NCI-H69 (cell line): ENCODE data around the gene CCDC201.
"Not testable (repeated sequence)": the region's sequence is repeated elsewhere in the genome, so short reads cannot be mapped to it uniquely, and the experiment has no call there.

Experiments used
- DNase-seq: peaks from one replicate; lab custom pipeline; 2025; lab: John Stamatoyannopoulos, UW

The CCDC201 gene

DNA sequence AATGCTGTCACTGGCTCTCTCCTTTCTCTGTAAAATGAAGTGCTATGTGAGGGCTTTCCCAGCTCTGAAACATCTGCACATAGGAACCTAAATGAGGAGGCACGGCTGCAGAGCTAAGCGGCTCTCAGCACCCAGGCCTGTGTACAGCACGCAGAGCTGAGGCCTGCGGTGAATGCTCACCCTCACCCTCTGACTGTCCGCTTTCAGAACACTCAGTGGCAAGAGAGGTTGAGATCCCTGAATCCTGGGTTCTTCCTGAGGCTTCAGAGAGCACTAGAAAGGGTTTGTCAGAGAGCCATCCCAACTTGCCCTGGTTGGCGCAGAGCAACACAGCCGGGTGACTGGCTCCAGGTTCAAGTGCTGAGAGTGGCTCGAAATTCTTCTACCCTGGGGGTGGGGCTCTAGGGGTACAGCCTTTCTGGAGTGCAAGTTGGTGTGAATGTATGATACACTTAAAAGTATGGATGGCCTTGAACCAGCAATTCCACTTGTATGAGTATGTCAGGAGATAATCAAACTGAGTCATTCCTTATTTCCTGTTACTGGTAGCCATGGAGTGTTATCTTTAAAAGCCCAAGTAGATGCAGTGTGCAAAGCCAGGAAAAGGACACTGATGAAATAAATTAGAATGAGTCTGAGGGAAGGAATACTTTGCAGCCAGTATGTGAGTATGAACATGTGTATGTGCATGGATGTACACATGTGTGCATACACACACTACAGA, 1.7 kb upstream of the CCDC201 start:
- no peak for DNase-seq

DNA sequence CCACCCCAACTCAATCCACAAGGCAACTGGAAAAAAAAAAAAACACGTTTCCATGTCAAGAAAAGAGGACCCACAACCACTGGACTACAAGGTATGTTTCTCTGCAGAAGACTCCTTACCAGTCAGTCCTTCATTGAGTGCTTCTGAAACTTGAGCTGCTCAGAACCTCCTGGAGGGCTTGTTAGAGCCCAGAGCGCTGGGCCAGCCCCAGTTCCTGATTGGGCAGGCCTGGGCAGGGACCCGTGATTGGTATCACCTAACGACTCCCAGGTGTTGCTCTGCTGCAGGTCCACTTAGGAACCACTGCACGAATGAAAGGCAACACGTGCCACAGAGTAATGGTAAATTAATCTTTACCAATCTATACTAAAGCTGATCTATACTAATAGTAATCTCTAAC, 473 bp upstream of the CCDC201 start:
- DNase-seq = peak; percentile 27

- peak; percentile 25 for DNase-seq
Measured at GRCh38 chr7:45872116-45873034, 507 bp downstream of the CCDC201 start.

GRCh38 chr7:45869426-45869825, 3.5 kb downstream of the CCDC201 start:
- DNase-seq = no peak

- DNase-seq = no peak
Measured at GRCh38 chr7:45867471-45867870, 5.4 kb downstream of the CCDC201 start.

DNA sequence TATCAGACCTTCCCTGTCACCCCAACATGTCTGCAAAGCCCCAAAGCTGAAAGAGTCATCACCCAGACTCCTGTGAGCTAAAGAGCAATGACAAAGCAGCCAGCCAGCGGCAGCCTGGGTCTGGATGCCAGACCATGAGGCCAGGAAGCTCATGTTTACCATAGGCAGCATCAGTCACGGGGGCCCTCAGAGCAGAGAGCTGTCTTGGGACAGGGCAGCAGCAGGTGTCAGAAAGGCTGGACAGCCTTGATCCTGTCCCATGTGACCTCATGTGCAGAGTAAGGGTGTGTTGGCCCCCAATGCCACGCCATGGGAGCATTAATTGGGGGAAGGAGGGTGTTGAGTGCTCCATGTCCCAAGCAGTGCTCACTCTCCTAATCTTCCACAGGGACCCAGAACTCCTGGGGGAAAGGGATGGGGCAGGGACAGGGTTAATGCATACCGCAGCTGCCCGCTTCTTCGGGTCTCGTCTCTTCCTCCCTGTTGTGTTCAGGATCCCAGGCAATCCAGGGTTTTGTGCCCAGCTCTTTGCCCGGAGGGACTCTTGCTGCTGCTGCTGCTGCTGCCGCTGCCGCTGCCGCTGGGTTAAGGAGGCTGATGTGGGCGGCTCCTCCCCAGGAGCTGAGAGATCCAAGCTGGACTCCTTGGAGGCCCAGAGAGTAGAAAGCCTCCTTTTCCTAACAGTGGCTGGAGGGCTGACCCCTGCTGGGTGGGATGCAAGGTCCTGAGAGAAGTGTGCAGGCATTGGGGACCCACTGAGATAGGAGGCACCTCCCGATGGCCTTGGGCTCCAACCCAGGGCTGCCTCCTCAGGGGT, 7.1 kb downstream of the CCDC201 start:
- DNase-seq = no peak

- DNase-seq = no peak
Measured at GRCh38 chr7:45863715-45864114, 9.2 kb downstream of the CCDC201 start.

- DNase-seq = not testable (repeated sequence)
Measured at GRCh38 chr7:45856888-45857287, 16.0 kb downstream of the CCDC201 start.

DNA sequence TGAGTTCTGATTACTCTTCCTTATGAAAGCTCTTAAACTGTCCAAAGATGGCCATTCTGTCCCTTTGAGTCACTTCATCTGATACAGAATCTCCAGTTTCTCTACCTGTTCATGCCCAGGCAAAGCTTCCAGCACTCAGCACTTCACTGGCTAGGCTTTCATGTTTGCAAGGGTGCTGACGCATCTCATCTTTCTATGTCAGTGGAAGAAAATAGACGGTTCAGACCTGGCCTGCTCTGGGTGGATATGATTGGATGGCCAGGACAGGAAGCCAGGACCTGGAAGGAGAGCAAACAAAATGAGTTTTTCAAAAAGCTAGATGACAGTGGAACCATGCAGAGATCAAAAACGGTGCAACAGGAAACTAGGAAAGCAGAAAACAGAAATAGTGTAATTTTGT, 17.2 kb downstream of the CCDC201 start:
- peak; percentile 58 for DNase-seq

DNA sequence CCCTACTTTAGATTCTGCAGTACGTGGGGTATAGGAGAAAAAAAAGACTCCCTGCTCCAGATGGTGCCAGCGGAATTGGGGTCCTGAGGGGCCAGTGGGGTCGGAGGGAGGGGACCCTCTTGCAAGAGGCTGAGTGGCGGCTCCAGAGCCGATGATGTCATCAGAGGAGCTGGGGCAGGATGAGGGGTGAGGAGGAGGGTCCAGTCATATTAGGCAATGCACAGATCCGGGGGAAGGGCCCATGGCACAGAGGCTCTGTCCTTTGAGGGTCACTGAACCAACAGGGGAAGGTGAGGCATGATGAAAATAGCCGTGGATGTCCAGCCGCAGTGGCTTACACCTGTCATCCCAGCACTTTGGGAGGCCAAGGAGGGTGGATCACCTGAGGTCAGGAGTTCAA, 19.4 kb downstream of the CCDC201 start:
- DNase-seq = not testable (repeated sequence)

DNA sequence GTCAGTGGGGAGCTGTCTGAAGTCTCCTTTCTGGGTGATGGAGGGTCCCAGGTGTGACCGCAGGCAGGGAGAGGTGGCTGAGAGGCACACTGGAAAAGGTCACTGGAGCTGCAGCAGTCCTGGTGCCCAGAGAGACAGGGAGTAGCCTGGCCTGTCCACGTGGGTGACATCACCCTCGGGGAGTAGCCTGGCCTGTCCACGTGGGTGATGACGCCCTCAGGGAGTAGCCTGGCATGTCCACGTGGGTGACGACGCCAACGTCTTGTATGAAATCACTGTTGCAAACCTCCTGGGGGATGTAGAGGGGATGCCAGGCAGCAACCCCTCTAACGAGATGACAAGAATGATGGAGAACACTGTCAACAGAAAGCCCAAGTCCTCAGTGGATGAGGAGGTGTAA, 19.9 kb downstream of the CCDC201 start:
- not testable (repeated sequence) for DNase-seq

- DNase-seq = not testable (repeated sequence)
Measured at GRCh38 chr7:45848734-45849133, 24.1 kb downstream of the CCDC201 start.

- not testable (repeated sequence) for DNase-seq
Measured at GRCh38 chr7:45846536-45846935, 26.3 kb downstream of the CCDC201 start.

DNA sequence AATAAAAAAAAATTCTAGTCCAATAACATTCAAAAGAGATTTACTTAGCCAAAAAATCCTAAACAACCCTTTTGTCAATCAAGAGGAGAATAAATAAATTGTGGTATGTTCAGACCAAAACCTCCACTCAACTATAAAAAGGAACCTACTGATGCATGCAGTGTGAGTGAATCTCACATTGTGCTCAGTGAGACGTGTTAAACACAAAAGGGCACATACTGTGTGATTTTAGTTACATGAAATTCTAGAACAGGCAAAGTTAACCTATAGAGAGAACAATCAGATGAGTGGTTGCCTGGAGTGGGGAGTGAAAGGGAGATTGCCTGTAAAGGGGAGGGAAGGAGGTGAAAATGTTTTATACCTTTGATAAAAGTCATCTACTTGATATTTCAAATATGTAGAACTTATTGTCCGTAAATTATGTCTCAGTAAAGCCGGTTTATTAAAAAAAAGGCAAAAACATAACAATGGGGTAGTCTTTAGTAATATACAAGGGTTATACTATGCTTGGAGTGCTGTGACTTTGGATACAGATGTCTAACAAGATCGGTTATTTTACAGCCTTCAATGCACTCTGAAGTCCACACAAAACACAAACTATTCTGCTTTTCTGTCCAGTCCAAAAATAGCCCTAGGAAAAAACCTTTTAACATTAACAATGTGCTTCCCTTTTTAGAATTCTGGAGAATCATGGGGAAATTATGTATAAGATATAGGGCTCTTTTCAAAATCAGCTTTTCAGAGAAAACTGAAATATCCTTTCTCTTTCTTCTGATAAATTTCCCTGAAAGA, 30.8 kb downstream of the CCDC201 start:
- peak; percentile 20 for DNase-seq

- DNase-seq = not testable (repeated sequence)
Measured at GRCh38 chr7:45838852-45839251, 34.0 kb downstream of the CCDC201 start.

DNA sequence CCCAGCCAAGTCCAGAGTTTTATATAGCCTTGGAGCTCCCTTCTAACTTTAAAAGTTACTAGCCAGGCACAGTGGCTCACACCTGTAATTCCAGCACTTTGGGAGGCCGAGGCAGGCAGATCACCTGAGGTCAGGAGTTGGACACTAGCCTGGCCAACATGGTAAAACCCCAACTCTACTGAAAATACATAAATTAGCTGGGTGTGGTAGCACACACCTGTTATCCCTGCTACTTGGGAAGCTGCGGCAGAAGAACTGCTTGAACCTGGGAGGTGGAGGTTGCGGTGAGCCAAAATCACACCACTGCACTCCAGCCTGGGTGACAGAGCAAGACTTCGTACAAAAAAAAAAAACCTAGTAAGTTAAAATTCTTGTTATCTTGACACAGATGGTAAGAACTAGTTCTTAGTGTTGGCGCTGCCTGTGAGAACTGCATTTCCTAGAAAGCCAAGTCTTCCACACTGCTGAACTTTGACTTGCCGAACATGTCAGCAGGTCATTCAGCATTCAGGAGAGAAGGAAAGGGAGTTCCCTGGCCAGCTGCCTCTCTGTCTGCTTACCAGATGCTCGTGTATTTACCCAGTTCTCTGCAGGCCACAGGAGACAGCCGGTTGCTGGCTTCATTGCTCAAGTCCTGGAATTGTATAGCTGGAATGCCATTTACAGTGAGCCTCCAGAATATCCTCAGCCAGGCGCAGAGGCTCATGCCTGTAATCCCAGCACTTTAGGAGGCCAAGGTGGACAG, 40.3 kb downstream of the CCDC201 start:
- peak; percentile 38 for DNase-seq

- DNase-seq = not testable (repeated sequence)
Measured at GRCh38 chr7:45829846-45830245, 43.0 kb downstream of the CCDC201 start.

GRCh38 chr7:45827731-45828130, 45.2 kb downstream of the CCDC201 start:
- not testable (repeated sequence) for DNase-seq

DNA sequence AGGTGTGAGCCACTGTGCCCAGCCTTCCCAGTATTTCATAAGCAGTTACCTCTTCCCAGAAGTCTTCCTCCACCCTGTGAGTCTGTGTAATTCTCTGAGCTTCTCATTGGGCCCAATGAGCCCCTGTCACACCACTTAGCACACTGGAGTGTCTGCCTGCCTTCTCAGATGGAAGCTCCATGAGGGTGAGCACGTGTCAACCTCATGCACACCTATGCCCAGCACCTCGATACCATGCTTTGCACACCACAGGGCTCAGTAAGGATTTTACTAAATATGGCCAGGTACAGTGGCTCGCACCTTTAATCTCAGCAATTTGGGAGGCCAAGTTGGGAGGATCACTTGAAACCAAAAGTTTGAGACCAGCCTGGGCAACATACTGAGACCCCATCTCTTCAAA, 46.3 kb downstream of the CCDC201 start:
- not testable (repeated sequence) for DNase-seq

GRCh38 chr7:45818763-45819162, 54.1 kb downstream of the CCDC201 start:
- DNase-seq = not testable (repeated sequence)

GRCh38 chr7:45817913-45818312, 55.0 kb downstream of the CCDC201 start:
- DNase-seq = not testable (repeated sequence)
